ENCODE results near the gene NBAS. TPM values are rescaled to one million over a fixed set of nuclear protein-coding genes. Genes with fewer than 3 reads are reported as not detected.

Gene NBAS
- total and polyA plus RNA-seq, 10 of the 15 experiments (the other 5 are each of a cell fraction or from before 2014, with no cell fraction given), result 4.3 to 32.7 (median 20.8) TPM

- TF ChIP-seq ATF2 (IDR thresholded peaks at IDR 0.05; ENCODE audit: low read length), result no peak
- TF ChIP-seq NFXL1 (IDR thresholded peaks at IDR 0.05; ENCODE audit: borderline replicate concordance), result no peak
- no peak for TF ChIP-seq E2F4 (IDR thresholded peaks at IDR 0.05; ENCODE audit: low read depth, low read length)
Observed at GRCh38 chr2:15147591-15147990, 413.5 kb downstream of the NBAS start (continued).

GRCh38 chr2:15146960-15147359 lies 414.2 kb downstream of the NBAS start:
- Histone ChIP-seq H3K79me2 (ENCODE audit: control insufficient read depth, insufficient read depth, low read length) (no peaks in the 10 kb centered on the region), H3K36me3 (ENCODE audit: control insufficient read depth in 2 of 2, insufficient read depth in 2 of 2, low read length in 1 of 2) (no peaks in the 10 kb centered on the region), H2AFZ (ENCODE audit: control insufficient read depth, low read depth, low read length) (no peak overlapping the region), H3K4me1 (ENCODE audit: control insufficient read depth, insufficient read depth, low read length) (peaks cover 6% of the 10 kb centered on the region; the same call in 1 of the 2 replicates), H3K4me2 (ENCODE audit: control insufficient read depth, insufficient read depth) (no peak overlapping the region), H4K20me1 (ENCODE audit: control insufficient read depth, insufficient read depth) (no peaks in the 10 kb centered on the region), H3K4me3 (no peak overlapping the region), H3K27me3 (replicated peaks in 1 of 2; ENCODE audit: control insufficient read depth in 2 of 2, insufficient read depth in 2 of 2, low read length in 1 of 2) (no peaks in the 10 kb centered on the region), H3K27ac (ENCODE audit: control insufficient read depth, insufficient read depth) (no peak overlapping the region), H3K9me3 (replicated peaks; ENCODE audit: control insufficient read depth, insufficient read depth, low read length) (no peaks in the 10 kb centered on the region), H3K9ac (ENCODE audit: control insufficient read depth, insufficient read depth, low read length) (no peak overlapping the region)
- in situ Hi-C loops (cut with MboI) (no loop called here), intact Hi-C loops (cut with micrococcal nuclease; ENCODE audit: unreplicated experiment) (no loop called here)
- 61% methylated on average over 6 of the region's 6 CpGs for WGBS (ENCODE audit: insufficient coverage, insufficient replicate concordance, low lambda C conversion rate, missing lambda C conversion rate)
- CTCF ChIA-PET, result no interaction called here
- BruUV-seq (replicated peaks), result no TSS peak
- SMC1A ChIA-PET (ENCODE audit: uncharacterized antibody, unreplicated experiment), result no interaction called here
- no peak for FAIRE-seq
- POLR2A ChIA-PET, result no interaction called here
- ATAC-seq, result no peak
- no peak for DNase-seq (ENCODE audit: low read depth, low spot score)
- RAD21 ChIA-PET (ENCODE audit: unreplicated experiment), result no interaction called here
- no peak for TF ChIP-seq MYC (IDR thresholded peaks at IDR 0.05; ENCODE audit: insufficient read depth, insufficient read length, insufficient replicate concordance, low read length, severe bottlenecking)
- TF ChIP-seq HDAC2 (IDR thresholded peaks at IDR 0.05), result no peak
- no peak for TF ChIP-seq POLR2AphosphoS2 (IDR thresholded peaks at IDR 0.05; ENCODE audit: low read depth, low read length)
- no peak for TF ChIP-seq FOXM1 (IDR thresholded peaks at IDR 0.05; ENCODE audit: low read depth, low read length)
- no peak for TF ChIP-seq MTA3 (IDR thresholded peaks at IDR 0.05; ENCODE audit: borderline replicate concordance, low read length)
- no peak for TF ChIP-seq POLR2AphosphoS5 (IDR thresholded peaks at IDR 0.05; ENCODE audit: low read length)
- no peak for TF ChIP-seq GABPA (IDR thresholded peaks at IDR 0.05; ENCODE audit: low read depth)
- TF ChIP-seq JUNB (IDR thresholded peaks at IDR 0.05), result no peak
- no peak for TF ChIP-seq NFYA (IDR thresholded peaks at IDR 0.05; ENCODE audit: borderline replicate concordance, low read depth, low read length)
- TF ChIP-seq MXI1 (IDR thresholded peaks at IDR 0.05; ENCODE audit: low read depth, low read length), result no peak
- no peak for TF ChIP-seq EZH2 (IDR thresholded peaks at IDR 0.05; ENCODE audit: borderline replicate concordance, control insufficient read depth, low read depth, low read length)
- TF ChIP-seq ZNF217 (IDR thresholded peaks at IDR 0.05), result no peak
- TF ChIP-seq NFYB (IDR thresholded peaks at IDR 0.05; ENCODE audit: insufficient read depth, low read depth, low read length), result no peak
- no peak for TF ChIP-seq CTCF (IDR thresholded peaks at IDR 0.05 in 2 of 3, conservative IDR thresholded peaks at IDR 0.05 in 1 of 3; ENCODE audit: control insufficient read depth in 2 of 3, extremely low read depth in 1 of 3, insufficient read depth in 1 of 3, low read depth in 3 of 3, low read length in 3 of 3)
- no peak for TF ChIP-seq ZNF207 (IDR thresholded peaks at IDR 0.05; ENCODE audit: borderline replicate concordance)
- TF ChIP-seq ATF3 (IDR thresholded peaks at IDR 0.05; ENCODE audit: borderline replicate concordance, extremely low read depth, low read depth, low read length), result no peak
- TF ChIP-seq PAX5 (IDR thresholded peaks at IDR 0.05; ENCODE audit: borderline replicate concordance, low read depth, low read length), result no peak

All from GM12878 (cell line).